Measurements from ENCODE around the gene PTPN14.

PTPN14 gene

DNA sequence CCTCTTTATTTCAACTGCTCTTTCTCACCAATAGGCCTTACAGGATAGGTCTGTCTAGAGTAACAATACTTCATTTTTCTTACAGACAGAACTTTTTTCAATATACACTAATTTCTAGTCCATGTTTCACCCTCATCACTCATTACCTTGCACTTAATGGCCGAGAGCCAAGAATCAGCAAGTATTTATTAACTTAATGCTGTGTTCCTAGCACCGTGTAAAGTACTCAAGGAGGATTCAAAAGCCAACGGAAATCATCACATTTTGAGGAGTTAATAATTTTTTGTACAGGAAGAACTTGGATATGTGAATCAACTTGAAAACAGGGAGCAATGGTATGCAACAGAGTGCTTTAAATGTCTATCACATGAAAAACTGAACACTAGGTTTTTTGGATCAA lies 102.0 kb downstream of the PTPN14 start:
- no peak for DNase-seq

DNA sequence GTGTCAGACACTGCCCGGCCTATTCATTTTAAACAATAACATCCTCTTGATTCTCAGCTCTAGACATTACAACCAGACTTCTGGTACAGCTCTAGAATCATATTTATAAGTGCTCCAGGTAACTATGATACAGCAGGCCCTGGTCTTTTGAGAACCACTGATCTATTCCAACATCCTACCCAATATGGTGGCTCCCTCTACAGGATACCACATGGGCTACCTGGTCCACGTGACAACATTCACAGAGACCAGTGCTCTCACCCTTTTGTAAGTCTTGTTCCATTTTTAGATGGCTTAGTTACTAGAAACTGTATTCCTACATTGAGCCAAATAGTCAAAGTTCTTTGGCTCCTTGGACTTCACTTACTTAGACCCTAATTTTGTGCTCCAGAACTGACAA lies 102.9 kb downstream of the PTPN14 start:
- no peak for DNase-seq

DNA sequence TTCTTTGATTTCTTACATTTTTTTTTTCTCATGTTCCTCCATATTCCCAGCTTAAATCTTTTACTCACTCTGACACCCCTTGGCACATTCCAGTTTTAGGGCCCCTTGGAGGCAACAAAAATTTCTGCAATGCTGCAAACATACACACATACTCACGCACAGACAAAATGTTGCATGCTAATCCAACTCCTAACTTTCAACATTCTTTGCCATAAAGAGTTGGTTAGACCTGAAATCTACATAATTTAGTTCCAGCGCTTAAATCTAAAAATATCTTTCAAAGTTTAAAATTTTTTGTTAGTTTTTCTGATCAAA lies 103.9 kb downstream of the PTPN14 start:
- no peak for DNase-seq

DNA sequence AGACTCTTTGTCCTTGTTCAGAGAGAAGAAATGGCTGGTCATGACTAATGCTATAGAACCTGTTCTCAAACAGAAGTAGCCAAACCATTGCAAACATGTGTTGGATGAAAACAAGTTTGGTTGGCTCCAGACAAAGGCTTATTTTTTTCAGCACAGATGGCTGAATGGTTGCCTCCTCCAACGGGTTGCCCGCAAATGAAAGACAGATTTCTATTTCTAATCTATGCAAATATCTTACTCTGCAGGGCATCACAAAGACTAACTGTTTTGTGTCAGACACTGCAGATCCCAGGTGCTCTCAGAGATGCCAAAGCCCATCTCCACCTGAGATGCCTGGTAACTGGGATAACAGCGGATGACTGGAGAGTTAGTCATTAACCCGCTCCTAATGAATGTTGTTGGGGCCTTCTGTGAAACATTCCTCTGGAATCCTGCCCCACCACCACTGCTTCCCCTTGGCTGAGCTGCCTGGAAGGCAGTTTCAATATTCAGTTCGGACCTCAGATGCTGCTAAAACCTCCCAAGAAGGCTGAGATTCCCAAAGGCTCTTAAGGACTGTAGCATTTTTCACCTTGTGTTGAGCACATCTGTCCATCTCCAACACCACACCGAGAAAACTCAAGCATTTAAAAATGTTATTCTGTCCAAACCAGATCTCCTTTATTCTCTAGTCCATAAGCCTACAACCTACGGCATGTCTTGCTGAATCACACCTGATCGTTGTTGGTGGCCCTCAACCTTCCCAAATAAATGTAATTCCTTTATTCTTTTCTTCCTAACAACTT lies 104.4 kb downstream of the PTPN14 start:
- DNase-seq, result no peak

DNA sequence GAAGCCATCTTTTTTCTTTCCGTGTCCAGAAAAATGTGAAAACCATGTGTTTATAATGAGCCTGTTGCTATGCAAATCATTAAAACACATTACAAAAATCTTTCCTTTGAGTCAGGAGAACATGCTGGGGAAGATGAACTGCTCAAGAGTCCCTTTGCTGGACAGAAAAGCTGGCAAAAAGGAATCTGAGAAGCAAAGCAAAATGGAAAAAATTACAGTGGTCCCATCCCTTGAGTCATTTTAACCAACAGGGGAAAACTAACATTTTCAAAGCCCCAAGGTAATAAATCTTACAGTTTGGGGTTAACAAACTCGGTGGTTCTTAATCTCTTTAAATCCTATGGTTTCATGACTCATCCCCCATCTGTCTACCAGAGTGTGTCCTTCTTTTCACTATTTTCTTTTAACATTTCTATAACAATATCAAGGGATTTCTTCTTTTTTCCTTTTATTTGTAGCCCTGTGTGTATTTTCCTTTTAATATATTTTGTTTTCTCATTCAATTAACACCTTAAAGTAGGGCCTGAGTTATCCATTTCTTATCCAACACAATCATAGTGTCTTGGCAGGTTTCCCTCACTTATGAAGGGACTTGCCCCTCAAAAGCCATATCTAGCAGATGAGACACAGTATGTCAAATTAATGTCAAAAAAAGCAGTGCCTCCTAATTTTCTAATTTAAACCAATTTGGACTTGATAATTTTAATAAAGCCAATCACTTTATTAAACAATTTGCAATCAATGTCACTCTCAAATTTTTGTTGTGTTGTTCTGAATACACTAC lies 105.4 kb downstream of the PTPN14 start:
- no peak for DNase-seq

DNA sequence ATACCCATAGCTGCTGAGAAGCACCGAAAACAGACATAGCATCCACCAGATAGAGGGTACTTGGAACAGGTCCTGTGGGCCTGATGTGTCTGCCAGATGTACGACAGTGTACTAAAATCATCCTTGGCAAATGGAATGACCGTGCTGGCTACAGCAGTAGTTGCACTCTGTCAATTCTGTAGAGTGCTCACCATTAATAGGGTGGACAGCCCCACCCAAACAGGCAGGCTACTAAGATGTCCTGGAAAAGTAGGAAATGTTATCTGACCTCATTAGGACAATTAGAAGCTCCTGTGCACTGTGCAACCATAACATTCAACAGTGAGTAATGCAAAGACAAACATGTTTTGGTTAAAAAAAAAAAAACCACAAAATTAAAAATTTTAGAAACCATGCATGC lies 106.2 kb downstream of the PTPN14 start:
- DNase-seq, result no peak

DNA sequence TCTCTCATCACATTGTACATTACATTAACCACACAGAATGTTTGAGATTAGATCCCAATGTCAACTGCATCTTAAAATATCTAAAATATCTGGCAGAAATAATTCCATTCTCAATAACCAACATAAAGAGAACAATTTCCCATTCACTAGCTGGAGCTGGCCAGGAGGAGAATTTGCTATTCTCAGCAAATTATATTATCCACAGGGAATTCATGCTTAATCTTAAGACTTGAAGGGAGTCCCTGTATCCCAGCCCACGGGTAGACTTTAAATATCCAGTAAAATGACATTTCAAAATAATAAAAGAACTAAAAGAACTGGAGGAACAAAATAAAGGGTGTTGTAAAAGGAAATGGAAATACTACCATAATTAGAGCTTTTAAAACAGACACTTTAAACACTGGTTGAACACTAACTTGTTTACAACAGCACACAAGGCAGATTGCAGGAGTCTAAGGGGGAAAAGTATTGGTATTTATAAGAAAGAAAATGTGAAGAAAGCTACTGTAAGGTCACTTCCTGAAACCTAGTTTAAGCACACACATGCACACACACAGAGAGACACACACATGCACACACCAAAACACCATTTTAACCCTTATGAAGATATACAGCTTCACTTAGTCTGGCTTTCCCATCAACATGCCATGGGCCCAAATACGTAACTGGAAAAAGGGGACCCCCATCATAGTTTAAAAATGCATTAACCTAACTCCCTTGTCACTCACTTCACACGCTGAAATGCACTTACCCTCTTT lies 107.0 kb downstream of the PTPN14 start:
- no peak for DNase-seq

DNA sequence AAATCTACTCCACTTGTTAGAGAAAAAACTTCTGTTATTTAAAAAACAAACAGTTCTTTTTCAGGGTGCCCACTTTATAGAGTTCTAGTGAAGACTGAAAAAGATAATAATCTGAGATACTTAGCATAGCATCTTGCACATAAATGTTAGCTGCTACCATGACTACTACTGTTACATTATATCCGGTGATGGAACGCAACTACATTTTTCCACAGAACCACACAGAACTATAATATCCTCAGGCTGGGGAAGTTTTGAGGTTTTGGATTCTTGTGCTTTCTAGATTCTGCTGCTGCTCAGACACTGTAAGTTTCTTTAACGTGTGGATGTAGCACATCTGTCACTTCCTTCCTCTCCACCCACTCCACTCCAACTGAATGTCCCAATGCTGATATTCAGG lies 110.3 kb downstream of the PTPN14 start:
- DNase-seq, result no peak

DNA sequence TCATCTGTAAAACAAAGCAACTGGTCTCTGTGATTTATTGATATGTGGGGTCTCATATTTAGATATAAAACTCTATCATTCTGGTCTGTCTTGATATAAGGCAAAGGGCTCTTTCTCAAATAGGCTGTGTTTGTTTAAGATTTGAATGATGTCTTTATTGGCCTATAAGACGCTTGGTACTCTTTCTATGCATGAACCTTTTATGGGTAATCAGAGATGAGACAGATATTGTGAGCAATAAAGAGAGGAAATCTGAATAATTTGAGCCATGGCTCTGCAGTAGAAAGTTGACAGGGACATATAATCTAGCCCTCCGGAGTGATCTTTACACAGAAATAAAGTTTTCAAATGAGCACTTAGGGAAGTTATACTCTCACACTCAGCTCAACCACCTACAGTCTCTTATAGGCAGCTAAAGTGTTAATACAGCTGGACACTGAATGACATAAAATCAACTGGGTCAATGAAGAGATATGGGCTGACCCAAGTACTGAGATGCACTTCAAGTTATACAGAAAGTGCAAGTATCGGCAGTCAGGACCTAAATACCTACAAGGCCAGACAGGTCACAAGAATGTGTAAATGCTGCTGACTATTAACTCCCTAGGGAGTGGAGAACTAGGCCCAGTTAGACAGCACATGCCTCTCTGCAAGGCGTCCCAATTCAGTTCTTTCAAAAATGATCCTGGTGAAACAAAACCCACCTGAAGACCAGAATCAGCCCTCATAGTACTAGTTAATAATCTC lies 111.0 kb downstream of the PTPN14 start:
- DNase-seq, result no peak

DNA sequence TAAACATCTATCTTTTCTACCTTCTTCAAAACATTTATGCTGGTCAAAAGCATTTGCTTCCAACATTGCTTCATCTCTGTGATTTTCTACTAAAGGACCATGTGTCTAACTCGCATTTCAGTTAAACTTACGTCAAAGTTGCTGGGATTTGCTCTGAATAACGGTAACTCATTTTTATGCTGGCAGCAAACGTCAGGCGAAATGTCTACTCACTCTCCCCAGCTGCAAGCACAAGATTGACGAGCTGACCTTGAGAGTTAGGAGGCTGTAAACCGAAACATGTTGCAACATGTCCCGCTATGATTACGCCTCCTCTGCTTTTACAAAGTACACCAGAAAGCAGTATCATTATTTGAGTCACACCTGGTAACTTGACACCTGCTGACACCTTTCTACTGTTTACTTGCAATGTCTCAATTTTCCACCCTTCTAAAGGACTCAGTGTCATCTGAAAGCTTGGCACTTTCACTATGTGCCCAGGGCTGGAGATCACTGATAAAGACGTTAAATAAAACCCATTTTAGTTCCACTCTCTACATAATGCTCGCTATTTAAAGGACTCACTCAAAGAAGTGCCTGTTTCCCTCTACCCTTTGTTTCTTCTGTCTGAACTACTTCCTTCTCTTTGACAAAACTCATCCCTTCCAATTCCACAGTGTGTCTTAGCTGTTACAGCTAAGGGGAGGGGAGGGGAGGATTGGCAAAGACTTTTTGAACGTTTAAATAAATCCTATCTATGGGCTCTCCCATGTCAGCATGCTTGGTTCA lies 111.9 kb downstream of the PTPN14 start:
- peak; percentile 90 for DNase-seq

DNA sequence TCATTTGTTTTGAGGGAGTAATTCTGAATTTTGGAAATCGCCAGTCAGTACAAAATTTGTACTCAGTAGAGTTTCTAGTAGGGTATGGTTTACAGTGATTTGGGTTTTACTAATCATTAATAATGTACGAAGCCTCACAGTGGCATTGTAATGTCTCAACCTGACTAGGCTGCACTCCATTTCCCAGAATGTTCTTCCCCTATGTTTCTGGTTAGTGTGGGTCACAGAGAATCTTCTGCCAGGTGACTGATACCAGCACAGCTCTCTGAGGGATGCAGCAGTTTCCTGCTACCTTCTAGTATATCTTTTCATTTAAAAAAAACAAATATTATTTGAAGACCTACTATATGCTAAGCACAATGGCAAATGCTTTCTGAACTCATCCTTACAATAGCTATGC lies 112.9 kb downstream of the PTPN14 start:
- no peak for DNase-seq

DNA sequence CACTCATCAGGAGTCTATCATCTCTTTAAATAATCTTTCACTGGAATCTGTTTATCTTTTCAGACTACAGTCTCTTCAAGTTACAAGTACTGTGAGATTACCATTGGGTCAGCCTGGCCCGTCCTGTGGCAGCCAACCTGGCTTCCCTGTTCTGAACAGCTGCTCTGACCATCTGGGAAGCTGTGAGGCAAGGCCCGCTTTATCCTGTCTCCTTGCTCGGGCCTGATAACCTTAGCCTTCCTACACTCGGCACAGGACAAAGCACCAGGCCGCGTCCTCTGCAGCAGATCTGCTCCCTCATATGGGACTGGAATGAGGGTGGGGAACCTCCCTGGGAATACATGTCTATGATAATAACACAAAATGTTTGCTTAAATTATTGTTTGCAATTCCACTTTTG lies 113.3 kb downstream of the PTPN14 start:
- DNase-seq, result no peak

DNA sequence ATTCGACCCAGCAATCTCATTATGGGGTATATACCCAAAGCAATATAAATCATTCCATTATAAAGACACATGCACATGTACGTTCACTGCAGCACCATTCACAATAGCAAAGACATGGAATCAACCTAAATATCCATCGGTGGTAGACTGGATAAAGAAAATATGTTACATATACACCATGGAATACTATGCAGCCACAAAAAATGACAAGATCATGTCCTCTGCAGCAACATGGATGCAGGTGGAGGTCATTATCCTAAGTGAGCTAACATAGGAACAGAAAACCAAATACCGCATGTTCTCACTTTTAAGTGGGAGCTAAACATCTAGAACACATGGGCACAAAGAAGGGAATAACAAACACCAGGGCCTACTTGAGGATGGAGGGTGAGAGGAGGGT lies 115.5 kb downstream of the PTPN14 start:
- no peak for DNase-seq

DNA sequence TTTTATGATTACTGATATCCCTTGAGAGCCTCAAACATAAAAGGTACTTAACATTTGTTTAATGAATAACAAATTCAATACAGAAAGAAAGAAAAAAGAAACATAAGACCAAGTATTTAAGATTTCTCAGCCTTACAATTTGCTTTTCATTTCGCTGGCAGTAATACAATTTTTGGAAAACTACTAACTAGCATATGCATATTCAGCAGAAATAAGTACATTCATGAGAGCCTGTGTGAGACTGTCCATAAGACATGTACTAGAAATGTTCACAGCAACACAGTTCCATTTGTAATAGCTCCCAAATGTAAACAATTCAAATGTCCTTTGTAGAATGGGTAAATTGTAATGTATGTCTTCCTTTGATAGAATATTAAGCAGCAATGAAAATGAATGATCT lies 119.2 kb downstream of the PTPN14 start:
- no peak for DNase-seq

DNA sequence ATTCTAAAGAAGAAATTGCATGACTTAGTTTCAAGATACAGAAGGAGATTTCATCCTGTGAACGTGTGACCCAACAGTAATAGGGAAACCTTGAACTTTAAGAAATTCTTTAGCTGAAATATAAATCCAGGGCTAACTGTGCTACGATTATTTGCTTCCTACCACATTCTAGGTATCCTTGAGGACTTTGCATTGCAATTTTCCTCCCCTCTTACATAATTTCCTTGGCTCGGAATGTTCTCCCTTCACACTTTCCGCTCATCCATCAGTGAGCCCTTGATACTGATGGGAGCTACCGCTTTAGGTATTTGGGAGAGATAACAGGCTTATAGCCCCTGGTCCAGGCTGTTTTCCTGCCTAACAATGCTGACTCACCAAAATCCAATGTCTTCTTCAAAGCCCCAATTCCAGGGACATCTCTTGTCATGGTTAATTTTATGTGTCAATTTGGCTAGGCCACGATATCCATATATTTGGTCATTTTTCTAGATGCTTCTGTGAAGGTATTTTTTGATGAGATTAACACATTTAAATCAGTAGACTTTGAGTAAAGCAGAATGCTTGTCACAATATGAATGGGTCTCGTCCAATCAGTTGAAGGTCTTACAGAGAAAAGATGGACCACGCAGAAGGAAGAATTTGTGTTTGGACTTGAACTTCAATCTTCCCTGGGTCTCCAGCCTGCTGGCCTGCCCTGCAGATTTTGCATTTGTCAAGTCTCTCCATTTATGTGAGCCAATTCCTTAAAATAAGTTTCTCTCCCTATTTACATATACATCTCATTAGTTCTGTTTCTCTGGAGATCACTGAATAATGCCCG lies 121.2 kb downstream of the PTPN14 start:
- DNase-seq, result no peak

DNA sequence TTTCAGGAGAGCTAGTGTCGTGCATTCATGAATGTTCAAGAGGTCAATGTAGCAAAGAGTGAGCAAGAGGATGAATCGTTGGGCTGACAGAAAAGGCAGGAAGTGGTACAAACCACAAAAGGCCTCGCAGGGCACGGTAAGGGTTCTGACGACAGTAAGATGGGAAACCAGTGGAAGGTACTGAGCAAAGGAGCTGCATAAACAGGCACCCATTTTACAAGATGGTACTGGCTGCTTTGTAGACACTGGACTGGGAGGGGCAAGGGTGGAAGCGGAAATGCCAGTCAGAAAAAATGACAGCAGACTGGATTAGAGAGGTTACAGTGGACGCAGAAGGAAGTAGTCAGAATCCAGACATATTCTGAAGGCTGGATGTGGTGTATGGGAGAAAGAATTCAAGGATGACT lies 123.5 kb downstream of the PTPN14 start:
- DNase-seq, result no peak

DNA sequence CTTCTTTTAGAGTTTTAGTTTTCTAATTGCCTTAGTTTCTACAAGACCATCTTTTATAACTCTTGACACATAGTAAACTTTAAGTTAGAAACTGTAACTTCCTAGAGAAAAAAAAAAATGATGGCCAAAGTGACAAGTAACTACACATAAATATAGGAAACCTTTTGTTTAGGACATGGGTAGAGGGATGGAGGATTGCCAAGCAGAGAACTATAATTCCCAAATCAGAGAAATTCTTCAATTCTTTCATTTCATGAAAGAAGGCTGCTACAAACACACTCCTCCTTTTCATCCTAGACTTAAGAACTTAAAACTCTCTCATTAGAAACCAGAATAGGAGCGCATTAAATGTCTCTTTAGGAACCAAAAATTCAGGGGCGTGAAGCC lies 125.0 kb downstream of the PTPN14 start:
- no peak for DNase-seq

DNA sequence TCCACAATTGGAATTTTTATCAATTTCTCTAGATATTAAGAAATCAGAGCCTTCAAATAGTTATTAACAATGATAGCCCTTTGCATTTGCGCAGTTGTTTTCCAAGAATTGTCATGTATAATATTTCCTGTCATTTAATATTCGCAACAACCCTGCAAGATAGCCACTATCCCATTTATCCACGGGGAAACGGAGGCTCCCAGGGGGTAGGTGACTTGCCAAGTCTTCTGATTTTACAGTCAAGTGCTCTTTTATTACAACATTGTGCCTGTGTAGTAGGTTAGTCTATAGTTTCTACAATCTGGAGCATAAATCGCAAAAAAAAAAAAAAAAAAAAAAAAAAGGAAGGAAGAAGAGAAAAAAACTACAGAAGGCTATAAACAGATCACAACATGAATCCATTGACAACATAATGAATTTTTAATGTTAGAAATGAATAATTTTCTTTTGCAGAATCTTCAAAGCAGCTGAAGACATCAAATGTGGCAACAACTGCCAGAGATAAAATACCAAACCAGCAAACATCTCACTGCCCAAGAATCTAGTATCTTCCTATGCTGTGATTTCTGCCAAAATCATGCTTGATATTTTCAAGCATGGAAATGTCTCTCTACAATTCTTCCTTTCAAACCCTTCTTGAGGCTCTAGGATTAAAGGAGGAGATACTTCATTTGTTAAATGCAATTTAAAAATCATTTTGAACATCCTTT lies 125.5 kb downstream of the PTPN14 start:
- DNase-seq, result no peak

DNA sequence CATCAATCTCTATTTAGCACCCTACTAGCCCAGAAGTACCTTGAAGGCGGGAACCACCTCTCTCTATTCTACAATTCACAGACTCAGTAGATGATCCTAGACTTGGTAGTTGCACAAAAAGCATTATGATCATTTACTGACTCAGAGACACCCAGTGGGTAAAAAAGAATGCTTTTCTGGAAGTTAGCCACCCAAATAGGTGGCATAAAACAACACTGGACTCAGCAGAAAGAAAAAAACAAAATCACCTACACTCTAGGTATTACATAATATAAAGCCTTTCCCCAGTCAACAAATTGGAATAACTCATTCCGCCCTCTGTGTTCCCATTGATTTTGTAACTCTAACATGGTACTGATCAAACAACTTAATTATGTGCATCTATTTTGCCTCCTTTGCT lies 126.3 kb downstream of the PTPN14 start:
- no peak for DNase-seq

DNA sequence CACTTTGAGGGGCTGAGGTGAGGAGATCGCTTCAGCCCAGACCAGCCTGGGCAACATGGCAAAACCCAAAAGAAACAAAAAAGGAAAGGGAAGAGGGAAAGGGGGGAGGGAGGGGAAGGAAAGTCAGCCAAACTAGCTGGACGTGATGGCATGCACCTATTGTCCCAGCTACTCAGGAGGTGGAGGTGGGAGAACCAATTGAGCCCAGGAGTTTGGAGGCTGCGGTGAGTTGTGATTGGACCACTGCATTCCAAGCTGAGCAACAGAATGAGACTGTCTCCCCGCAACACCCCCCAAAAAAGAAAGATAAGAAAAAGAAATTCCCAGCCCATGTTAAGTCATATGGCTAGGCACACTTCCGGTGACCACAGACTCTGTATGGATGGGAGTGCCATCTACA lies 128.4 kb downstream of the PTPN14 start:
- no peak for DNase-seq

DNA sequence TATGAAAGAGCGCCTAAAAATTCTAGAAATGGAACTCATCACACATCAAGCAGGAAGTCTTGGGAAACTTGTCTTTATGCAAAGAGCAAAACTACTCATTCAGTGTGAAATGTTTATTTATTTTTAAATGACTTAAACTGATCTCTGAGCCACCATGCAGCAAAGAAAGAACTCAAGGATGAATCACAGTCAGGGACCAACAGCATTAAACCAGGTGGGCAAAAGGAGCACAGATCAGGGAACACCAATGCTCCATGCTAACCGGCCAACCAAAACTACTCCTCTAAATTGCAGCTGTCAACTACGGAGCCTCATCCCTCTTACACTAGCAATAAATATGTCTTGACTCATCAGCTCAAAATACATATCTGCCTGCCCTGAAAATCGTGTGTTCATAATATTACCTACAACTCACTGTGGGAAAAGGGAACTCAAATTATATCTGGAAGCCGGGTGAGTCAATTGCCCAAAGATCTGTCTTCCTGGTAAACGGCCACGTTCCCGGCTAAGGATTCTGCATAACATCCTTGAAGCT lies 129.2 kb downstream of the PTPN14 start:
- no peak for DNase-seq
